GM12864 (cell line): ENCODE data around the gene AGAP5.

Source experiments
- DNase-seq: peaks from one replicate; pipeline ENCODE4 v3.0.0-alpha.2; 2011; ENCODE audit warnings: low read depth
- H3K4me3 ChIP-seq: 2 replicates; pipeline ENCODE4 v1.5.1; 2011; ENCODE audit warnings: mild to moderate bottlenecking, low read depth, low read length, control low read depth
- CTCF ChIP-seq: IDR thresholded peaks from 2 replicates; pipeline ENCODE4 v1.5.1; 2011; ENCODE audit warnings: low read depth, mild to moderate bottlenecking, moderate library complexity, low read length, control low read depth, inconsistent platforms; ENCODE audit errors: missing control alignments

Gene AGAP5

DNA sequence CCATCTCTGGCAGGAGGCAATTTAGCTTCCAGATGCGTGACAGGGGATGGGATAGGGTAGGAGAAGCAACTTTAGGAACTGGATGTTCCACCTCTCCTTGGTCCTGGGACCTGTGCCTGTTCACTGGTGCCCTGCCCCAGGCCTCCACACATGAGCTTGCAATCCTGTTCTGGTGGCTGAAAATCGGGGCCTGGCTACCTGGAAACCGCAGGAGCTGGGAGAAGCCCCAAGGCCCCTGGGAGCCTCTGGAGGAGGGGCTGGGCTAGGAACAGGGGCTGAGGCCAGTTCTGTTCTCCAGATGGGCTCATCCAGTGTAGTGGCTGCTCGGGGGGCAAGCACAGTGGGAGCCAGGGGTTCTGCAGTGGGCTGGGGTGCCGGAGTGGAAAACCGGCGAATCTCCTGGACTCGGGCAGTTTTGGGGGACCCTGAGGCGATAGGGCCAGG lies 51.3 kb downstream of the AGAP5 start:
- H3K4me3 ChIP-seq, result no peak overlapping the region
- no peak for TF ChIP-seq CTCF
- no peak for DNase-seq

DNA sequence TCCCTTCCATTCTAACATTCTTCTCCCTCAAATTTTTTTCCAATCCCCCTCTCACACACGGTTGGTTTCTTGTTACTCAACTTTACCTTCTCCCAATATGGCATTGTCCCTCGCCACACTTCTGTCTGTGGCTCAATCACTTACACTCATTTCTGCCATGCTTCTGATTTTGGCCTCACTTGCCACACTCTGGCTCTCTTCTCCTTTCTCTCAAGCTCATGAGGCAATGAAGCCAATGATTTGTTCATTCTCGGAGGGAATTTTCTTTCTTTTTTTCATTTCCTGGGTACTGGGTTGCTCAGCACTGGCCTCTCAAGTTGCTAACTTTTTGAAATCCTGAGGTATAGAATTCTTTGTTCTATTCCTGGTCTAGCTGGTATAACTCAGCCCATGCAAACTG lies 52.7 kb downstream of the AGAP5 start:
- no peak for TF ChIP-seq CTCF
- DNase-seq, result no peak
- no peak overlapping the region for H3K4me3 ChIP-seq

DNA sequence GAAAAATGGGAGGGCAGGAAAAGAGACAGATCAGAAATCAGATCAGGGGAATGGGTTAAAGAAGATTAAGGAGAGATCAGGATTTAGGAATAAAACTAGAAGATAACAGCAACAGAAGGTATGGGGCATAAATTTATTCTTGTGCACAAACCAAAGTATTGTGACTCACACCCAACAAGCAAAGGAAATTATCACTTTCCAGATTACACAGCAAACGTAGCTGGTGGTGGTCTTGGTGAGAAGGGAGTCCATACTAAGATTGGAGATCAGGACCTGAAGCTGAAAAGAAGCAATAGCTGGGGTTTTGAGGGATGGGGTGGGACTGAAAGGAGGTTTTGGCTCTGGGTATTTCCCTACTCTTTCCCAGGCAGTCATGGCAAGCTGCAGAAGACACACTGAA lies 53.1 kb downstream of the AGAP5 start:
- DNase-seq, result no peak
- no peak overlapping the region for H3K4me3 ChIP-seq
- TF ChIP-seq CTCF, result no peak

DNA sequence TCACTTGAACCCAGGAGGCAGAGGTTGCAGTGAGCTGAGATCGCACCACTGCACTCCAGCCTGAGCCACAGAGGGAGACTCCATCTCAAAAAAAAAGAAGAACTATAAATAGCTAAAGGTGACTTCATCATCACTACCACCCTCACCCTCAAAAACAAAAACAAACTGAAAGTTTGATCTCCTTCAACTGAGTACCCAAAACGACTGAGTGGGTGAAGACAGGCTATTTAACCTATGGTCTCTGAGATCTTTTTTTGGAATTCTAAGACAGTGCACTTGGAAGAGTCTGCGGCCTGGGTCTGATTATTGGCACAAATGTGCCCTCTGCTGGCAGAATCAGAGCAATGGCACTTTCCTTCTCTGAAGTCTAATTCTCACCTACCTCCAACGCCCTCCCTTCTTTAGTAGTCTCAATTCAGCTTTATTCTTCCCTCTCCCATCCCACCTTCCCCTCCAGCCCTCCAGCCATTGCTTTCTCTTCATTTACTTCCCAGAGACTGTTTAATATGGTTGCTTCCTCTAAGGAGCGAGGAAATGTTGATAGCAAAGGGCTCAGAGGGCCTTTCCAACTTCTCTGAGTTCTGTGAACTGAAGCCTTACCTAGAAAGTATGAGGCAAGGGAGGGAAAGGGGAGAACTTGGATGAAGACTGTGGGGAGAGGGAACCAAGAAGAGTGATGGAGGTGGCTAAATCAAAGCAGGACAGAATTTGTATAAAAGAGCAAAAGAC lies 53.7 kb downstream of the AGAP5 start:
- no peak overlapping the region for H3K4me3 ChIP-seq
- TF ChIP-seq CTCF, result peak; percentile 85
- peak; percentile 38 for DNase-seq

GRCh38 chr10:73643362-73643761 lies 54.5 kb downstream of the AGAP5 start:
- H3K4me3 ChIP-seq, result no peak overlapping the region
- TF ChIP-seq CTCF, result no peak
- DNase-seq, result no peak

- H3K4me3 ChIP-seq, result no peak within 1 kb of the TSS
- DNase-seq, result no peak
Observed at GRCh38 chr10:73641328-73642060, 56.4 kb downstream of the AGAP5 start, which contains the start of gene MYOZ1. Gene MYOZ1, minus strand, starts transcription at chr10:73641474. Its CDS starts 1,457 bp downstream, at chr10:73640017.

More at GRCh38 chr10:73641328-73642060, 56.4 kb downstream of the AGAP5 start, which contains the start of gene MYOZ1:
- TF ChIP-seq CTCF, result no peak
